WTC11 (cell line): ENCODE measurements around the gene NXF1. TPM values are rescaled to one million over a fixed set of nuclear protein-coding genes. Genes with fewer than 3 reads are reported as not detected.

Source experiments
- ATAC-seq: fragments of 200-7000 bp; cut with Tn5 transposase; 2 replicates; pipeline ENCODE4 v1.10.0; 2021; ENCODE audit warnings: mild to moderate bottlenecking, moderate library complexity
- CTCF ChIA-PET: fragments of 300-600 bp; sonication (Branson Sonifier 250); formaldehyde crosslinking; loops from one replicate; lab custom pipeline; 2021; ENCODE audit warnings: antibody characterized with exemption; lab: Charles Lee
- POLR2A ChIA-PET: fragments of 350-600 bp; sonication (Branson Sonifier 250); formaldehyde crosslinking; loops from one replicate; lab custom pipeline; 2021; ENCODE audit warnings: antibody characterized with exemption; lab: Charles Lee
- DNase-seq: peaks from one replicate; pipeline ENCODE4 v3.0.0; 2021; ENCODE audit warnings: low spot score
- H3K27ac Mint-ChIP-seq: 2 replicates; pipeline ENCODE4 v1.8.0; 2021; ENCODE audit warnings: mixed read lengths
- H3K27me3 Mint-ChIP-seq: 2 replicates; pipeline ENCODE4 v1.8.0; 2021; ENCODE audit warnings: low read depth, mild to moderate bottlenecking, moderate library complexity, mixed read lengths
- H3K36me3 Mint-ChIP-seq: 2 replicates; pipeline ENCODE4 v1.8.0; 2021; ENCODE audit warnings: mixed read lengths
- H3K4me1 Mint-ChIP-seq: 2 replicates; pipeline ENCODE4 v1.8.0; 2022; ENCODE audit warnings: mixed read lengths
- H3K4me3 Mint-ChIP-seq: 2 replicates; pipeline ENCODE4 v1.8.0; 2021; ENCODE audit warnings: mild to moderate bottlenecking, moderate library complexity, mixed read lengths
- H3K9me3 Mint-ChIP-seq: 2 replicates; pipeline ENCODE4 v1.8.0; 2021; ENCODE audit warnings: mixed read lengths
- ESRRA ChIP-seq: sonication (generic); formaldehyde crosslinking; IDR thresholded peaks from 2 replicates; pipeline ENCODE4 v1.8.1; 2022; ENCODE audit warnings: mild to moderate bottlenecking, missing genetic modification reagents, borderline replicate concordance
- FOXP4 ChIP-seq: sonication (generic); formaldehyde crosslinking; IDR thresholded peaks from 2 replicates; pipeline ENCODE4 v1.8.0; 2022; ENCODE audit warnings: mild to moderate bottlenecking, missing genetic modification reagents
- GRHL2 ChIP-seq: fragments of 250-450 bp; sonication (Bioruptor Pico); IDR thresholded peaks from 2 replicates; pipeline ENCODE4 v1.8.0; 2022; ENCODE audit warnings: mild to moderate bottlenecking, moderate library complexity; ENCODE audit not compliant: insufficient replicate concordance, severe bottlenecking
- HMGXB4 ChIP-seq: sonication (generic); formaldehyde crosslinking; IDR thresholded peaks from 2 replicates; pipeline ENCODE4 v1.8.1; 2023; ENCODE audit warnings: mild to moderate bottlenecking, moderate library complexity, missing genetic modification reagents
- JAZF1 ChIP-seq: fragments of 250-450 bp; sonication (Bioruptor Pico); IDR thresholded peaks from 2 replicates; pipeline ENCODE4 v1.9.0; 2021; ENCODE audit warnings: moderate library complexity, mild to moderate bottlenecking, inconsistent platforms
- MAX ChIP-seq: sonication (generic); formaldehyde crosslinking; IDR thresholded peaks from 2 replicates; pipeline ENCODE4 v1.8.0; 2022; ENCODE audit warnings: mild to moderate bottlenecking, missing genetic modification reagents
- MLX ChIP-seq: sonication (generic); formaldehyde crosslinking; IDR thresholded peaks from 2 replicates; pipeline ENCODE4 v1.8.1; 2023; ENCODE audit warnings: mild to moderate bottlenecking, missing genetic modification reagents, moderate library complexity
- NFYB ChIP-seq: sonication (generic); formaldehyde crosslinking; conservative IDR thresholded peaks from 2 replicates; pipeline ENCODE4 v1.8.0; 2022; ENCODE audit warnings: low read depth, missing genetic modification reagents
- NR2C2 ChIP-seq: sonication (generic); formaldehyde crosslinking; IDR thresholded peaks from 2 replicates; pipeline ENCODE4 v1.8.0; 2022; ENCODE audit warnings: mild to moderate bottlenecking, missing genetic modification reagents
- RELA ChIP-seq: sonication (generic); formaldehyde crosslinking; IDR thresholded peaks from 2 replicates; pipeline ENCODE4 v1.8.1; 2022; ENCODE audit warnings: missing genetic modification reagents, mild to moderate bottlenecking, borderline replicate concordance
- USF1 ChIP-seq: sonication (generic); formaldehyde crosslinking; IDR thresholded peaks from 2 replicates; pipeline ENCODE4 v1.8.0; 2022; ENCODE audit warnings: mild to moderate bottlenecking, missing genetic modification reagents
- ZNF121 ChIP-seq: sonication (generic); formaldehyde crosslinking; IDR thresholded peaks from 2 replicates; pipeline ENCODE4 v1.8.0; 2023; ENCODE audit warnings: missing genetic modification reagents
- ZNF281 ChIP-seq: sonication (generic); formaldehyde crosslinking; IDR thresholded peaks from 2 replicates; pipeline ENCODE4 v1.8.0; 2023; ENCODE audit warnings: mild to moderate bottlenecking, missing genetic modification reagents
- total RNA-seq: library from RNA; stranded (reverse); gene quantifications from 3 replicates; pipeline ENCODE4 v1.2.3, GENCODE V29; 2021

NXF1 gene
- total RNA-seq, 1 experiment from 2014 or later, result 43.2 TPM

- TF ChIP-seq NFYB (CRISPR knock-in tag), result peak; percentile 21; the same call in 1 of the 2 replicates
- peak; percentile 86 for TF ChIP-seq MAX (CRISPR knock-in tag)
- TF ChIP-seq ZNF281 (CRISPR knock-in tag), result peak; percentile 63; the same call in 1 of the 2 replicates
- 0 out of 2 replicates have a peak, but pooled peaks have one; percentile 35 for TF ChIP-seq FOXP4
- TF ChIP-seq USF1 (CRISPR knock-in tag), result peak; percentile 56; the same call in 1 of the 2 replicates
- peak; percentile 2; the same call in 1 of the 2 replicates for TF ChIP-seq ZNF121 (CRISPR knock-in tag)
- peak; percentile 84 for TF ChIP-seq ESRRA
- TF ChIP-seq JAZF1 (CRISPR knock-in tag), result no peak
- no peak; the same call in 1 of the 2 replicates for TF ChIP-seq NR2C2 (CRISPR knock-in tag)
Observed at GRCh38 chr11:62791501-62792201, 13.6 kb downstream of the NXF1 start, which contains the start of gene TMEM223 (continued).

GRCh38 chr11:62789576-62789975, 15.7 kb downstream of the NXF1 start:
- H3K27me3 Mint-ChIP-seq, result no peaks in the 10 kb centered on the region; the same call in 1 of the 2 replicates
- H3K4me1 Mint-ChIP-seq, result peaks cover 37% of the 10 kb centered on the region
- H3K36me3 Mint-ChIP-seq, result peaks cover 34% of the 10 kb centered on the region

More at GRCh38 chr11:62789576-62789975, 15.7 kb downstream of the NXF1 start:
- Mint-ChIP-seq H3K9me3 (no peaks in the 10 kb centered on the region), H3K27ac (peak overlapping the region; percentile 94), H3K4me3 (peak overlapping the region; percentile 91)
- ChIA-PET CTCF (interaction anchor here (0.6 to 4.6 kb wide), 6 partner anchors 20 to 231 kb away, joined by 3 to 44 read pairs (median 4); partner anchors contain the start of genes HNRNPUL2, STX5, TEX54 and TTC9C), POLR2A (interaction anchor here (1.0 to 1.4 kb wide), 3 partner anchors 52 to 82 kb away, joined by 3 to 5 read pairs (median 4); partner anchors contain the start of gene GNG3)
- no peak for DNase-seq
- ATAC-seq, result no peak
- TF ChIP-seq HMGXB4 (CRISPR knock-in tag) (no peak), MLX (CRISPR knock-in tag) (no peak), RELA (CRISPR knock-in tag) (no peak), GRHL2 (CRISPR knock-in tag) (no peak)
